HG02884 (cell line): ENCODE measurements around the gene PAQR4.
A peak's percentile ranks its signal among the peaks of the same experiment; 100 is the strongest.
"Not testable (repeated sequence)": the region's sequence is repeated elsewhere in the genome, so short reads cannot be mapped to it uniquely, and the experiment has no call there.

Source experiments
- ATAC-seq: cut with Tn5 transposase; IDR thresholded peaks from one replicate; pipeline ENCODE4 v1.9.1; 2021; ENCODE audit warnings: mild to moderate bottlenecking, moderate library complexity; ENCODE audit not compliant: unreplicated experiment

Gene PAQR4

DNA sequence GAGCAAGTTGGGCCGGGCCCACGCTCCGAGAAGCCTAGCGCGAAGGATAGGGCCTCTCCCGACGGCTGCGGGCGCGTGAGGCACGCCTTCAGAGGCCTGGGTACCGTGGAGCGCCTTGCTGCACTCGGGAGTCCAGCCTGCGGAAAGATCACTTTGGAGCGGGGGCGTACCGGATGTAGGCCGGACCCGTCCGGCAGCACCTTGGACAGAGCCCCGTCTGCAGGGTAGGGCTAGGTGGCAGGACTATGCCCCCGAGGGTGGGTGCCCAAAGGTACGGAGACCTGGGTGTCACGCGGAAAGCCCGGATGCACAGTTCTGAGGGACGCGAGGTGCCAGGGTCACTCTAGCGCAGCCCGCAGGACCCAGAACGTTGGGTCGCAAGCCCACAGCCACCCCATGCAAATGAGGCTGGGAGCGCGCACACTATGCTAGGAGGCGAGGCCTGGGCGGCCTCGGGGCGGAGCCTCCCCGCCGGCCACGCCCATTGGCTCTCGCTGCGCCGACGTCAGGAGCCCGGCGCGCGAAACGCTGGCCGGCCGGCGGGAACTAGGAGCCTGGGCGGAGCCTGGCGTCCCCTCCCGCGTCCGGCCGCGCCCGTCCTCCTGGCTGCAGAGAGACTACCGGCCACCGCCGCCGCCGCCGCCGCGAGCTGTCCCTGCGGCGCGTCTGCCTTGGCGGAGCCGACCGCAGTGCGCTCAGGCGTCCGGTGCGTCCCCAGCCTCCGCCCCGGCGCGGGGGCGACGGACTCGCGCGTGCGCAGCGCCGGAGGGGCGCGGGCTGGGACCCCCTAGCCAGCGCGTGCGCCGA is at the start of gene PAQR4:
PAQR4 (plus strand) TSS at position 611 of the 807 bp plus-strand sequence. CDS start 327 bp downstream, outside the sequence.
- peak; percentile 57 for ATAC-seq

GRCh38 chr16:2919511-2920255 is 49.5 kb upstream of the PAQR4 start:
- no peak for ATAC-seq

DNA sequence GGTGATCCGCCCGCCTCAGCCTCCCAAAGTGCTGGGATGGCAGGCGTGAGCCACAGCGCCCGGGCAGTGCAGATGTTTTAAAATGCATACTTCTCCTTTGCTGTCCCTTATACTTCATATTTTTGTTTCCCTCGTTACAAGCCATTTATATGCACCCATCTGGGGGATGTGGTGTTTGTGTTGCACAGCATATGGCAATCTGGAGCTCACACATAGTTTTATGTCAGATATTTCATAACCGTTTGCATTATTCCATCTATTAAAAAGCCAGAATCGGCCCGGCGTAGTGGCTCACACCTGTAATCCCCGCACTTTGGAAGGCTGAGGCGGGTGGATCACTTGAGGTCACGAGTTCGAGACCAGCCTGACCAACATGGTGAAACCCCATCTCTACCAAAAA is 45.7 kb upstream of the PAQR4 start:
- no peak for ATAC-seq

DNA sequence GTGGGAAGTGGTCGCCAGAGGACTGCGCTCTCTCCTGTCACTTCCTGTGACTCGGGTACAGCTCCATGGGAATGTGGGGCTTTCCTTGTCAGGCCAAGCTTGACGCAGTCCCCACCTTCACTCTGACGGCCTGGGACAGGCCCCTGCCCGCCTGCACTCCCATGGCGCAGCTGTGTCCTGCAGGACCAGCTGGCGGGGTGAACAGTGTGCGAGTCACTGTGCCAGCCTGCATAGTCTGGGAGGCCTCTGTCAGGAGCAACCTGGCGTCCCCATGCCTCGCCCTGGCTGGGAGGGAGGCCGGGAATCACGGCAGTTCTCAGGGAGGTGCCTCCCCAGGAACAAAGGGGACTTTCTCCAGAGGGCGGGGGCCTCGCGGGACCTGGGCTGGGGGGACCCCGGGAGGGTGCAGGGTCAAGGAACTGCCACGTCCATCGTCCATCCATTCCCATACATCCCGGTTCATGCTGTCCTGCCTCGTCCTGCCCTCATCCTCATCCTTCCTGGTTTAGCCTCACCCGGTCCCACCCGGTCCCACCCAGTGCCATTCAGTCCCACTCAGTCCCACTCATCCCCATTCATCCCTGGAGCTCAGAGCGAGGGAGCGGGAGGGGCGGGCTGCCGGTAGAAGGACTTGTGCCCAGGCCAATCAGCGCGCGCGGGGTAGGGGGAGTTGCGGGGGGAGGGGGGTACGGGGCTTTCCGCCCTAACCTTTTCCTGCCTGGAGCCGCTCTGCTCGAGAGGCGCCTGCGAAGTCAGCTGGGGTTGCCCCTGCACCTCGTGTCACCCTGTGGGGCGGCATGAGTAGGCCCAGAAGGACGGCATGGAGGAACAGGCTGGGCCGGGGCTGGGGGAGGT is 44.0 kb upstream of the PAQR4 start:
- no peak for ATAC-seq

- ATAC-seq: no peak
These were observed 43.0 kb upstream of the PAQR4 start for GRCh38 chr16:2925951-2926649.

DNA sequence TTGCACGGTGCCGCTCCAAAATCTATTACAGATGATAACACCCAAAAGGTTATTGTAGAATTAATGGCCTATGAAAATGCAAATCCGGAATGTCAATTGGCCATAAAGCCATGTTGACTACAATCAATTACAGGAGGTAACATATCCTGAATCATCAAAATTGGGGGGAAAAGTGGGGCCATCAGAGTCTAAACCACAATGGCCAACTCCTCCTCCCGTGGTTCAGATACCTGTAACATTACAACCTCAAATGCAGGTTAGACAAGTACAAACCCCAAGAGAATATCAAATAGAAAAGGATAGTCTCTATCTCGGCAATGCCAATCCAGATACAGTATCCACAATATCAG is 42.5 kb upstream of the PAQR4 start:
- ATAC-seq: no peak

DNA sequence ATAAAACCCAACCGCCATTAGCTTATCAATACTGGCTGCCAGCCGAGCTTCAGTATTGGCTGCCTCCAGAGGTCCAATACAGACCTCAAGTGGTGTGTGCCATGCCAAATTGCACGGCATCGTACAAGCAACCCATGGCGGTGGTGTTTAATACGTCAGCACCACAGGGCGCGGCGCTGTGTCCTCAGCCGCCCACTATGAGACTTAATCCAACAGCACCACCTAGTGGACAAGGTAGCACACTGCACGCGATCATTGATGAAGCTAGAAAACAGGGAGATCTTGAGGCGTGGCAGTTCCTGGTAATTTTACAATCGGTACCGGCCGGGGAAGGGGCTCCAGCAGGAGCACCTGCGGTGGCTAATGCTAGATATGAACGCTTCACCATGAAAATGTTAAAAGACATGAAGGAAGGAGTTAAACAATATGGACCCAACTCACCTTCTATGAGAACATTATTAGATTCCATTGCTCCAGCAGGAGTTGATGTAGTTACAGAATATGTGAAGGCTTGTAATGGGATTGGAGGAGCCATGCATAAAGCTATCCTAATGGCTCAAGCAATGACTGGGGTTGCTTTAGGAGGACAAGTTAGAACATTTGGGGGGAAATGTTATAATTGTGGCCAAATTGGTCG is 42.0 kb upstream of the PAQR4 start:
- no peak for ATAC-seq

GRCh38 chr16:2928151-2928550 is 41.0 kb upstream of the PAQR4 start:
- ATAC-seq: not testable (repeated sequence)

DNA sequence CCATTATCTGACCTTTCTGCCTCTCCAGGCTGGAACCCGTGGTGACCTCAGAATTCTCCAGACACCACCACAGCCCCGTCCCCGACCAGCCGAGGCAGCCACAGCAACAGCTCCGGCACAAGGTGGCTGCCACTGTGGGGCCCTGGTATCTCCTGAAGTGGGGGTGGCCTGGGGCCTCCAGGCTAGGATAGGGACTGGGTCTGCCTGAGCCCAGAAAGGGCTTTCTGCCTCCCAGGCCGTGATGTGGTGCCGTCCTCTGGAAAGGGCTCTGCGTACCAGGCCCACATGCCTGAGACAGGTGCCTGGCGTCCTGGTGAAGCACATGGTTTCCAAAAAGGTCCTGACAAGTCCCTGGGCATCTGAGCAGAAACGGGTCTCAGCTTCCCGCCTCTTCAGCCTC is 40.4 kb upstream of the PAQR4 start:
- ATAC-seq: no peak

DNA sequence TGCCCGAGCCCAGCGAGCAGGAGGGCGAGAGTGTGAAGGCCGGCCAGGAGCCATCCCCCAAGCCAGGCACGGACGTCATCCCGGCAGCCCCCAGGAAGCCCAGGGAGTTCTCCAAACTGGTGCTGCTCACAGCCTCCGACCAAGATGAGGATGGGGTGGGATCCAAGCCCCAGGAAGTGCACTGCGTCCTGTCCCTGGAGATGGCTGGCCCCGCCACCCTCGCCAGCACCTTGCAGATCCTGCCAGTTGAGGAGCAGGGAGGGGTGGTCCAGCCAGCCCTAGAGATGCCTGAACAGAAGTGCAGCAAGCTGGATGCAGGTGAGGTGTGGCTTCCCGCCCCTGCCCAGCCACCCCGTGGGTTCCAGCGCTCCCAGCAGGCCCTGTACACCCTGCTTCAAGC is 39.5 kb upstream of the PAQR4 start:
- ATAC-seq: no peak

DNA sequence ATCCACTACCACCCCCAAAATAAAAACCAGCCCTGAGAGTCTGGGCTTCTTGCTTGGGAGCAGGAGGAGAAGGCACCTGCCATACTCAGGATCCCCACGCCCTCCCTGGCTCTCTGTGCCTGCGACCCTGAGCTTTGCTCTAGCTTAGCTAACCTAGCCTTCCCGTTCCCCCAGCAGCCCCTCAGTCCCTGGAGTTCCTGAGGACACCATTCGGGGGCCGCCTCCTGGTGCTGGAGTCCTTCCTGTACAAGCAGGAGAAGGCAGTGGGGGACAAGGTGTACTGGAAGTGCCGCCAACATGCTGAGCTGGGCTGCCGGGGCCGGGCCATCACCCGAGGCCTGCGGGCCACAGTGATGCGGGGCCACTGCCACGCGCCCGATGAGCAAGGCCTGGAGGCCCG is 38.9 kb upstream of the PAQR4 start:
- ATAC-seq: no peak

DNA sequence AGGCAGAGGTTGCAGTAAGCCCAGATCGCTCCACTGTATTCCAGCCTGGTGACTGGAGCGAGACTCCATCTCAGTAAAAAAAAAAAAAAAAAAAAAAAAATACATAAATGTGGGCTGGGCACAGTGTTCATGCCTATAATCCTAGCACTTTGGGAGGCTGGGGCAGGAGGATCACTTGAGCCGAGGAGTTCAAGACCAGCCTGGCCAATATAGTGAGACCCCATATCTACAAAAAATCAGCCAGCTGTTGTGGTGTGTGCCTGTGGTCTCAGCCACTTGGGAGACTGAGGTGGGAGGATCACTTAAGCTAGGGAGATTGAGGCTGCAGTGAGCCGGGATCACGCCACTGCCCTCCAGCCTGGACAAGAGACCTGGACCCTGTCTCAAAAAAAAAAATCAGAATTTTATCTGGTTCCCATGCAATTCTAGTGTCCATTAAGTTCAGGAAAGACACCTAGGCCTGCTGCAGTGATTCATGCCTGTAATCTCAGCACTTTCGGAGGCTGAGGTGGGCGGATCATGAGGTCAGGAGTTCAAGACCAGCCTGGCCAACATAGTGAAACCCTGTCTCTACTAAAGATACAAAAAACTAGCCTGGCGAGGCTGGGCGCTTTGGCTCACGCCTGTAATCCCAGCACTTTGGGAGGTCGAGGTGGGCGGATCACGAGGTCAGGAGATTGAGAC is 37.8 kb upstream of the PAQR4 start:
- ATAC-seq: not testable (repeated sequence)

DNA sequence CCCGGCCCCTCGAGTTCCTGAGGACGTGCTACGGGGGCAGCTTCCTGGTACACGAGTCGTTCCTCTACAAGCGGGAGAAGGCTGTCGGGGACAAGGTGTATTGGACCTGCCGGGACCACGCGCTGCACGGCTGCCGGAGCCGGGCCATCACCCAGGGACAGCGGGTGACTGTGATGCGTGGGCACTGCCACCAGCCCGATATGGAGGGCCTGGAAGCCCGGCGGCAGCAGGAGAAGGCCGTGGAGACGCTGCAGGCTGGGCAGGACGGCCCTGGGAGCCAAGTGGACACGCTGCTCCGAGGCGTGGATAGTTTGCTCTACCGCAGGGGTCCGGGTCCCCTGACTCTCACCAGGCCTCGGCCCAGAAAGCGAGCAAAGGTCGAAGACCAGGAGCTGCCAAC is 36.0 kb upstream of the PAQR4 start:
- ATAC-seq: no peak

GRCh38 chr16:2933701-2934100 is 35.4 kb upstream of the PAQR4 start:
- no peak for ATAC-seq

DNA sequence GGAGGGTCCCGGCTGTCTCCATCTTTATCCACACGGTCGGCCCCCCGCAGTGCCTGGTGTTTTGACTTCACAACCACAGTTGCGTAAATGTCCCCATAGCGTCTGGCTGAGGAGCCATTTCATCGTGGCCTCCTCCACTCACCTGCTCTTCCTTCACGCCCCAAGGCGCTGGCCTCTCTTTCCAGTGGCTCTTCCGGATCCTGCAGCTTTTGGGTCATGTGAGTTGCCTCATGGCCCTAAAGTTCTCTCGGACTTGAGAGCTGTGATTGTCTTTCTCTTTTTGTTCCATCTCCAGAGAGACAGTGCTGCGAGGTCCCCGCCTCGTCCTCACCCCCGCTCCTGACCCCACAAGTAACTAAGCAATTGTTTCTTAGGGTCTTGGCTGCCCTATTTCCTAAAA is 34.7 kb upstream of the PAQR4 start:
- ATAC-seq: no peak

- no peak for ATAC-seq
These were observed 32.6 kb upstream of the PAQR4 start for GRCh38 chr16:2936436-2937011.

DNA sequence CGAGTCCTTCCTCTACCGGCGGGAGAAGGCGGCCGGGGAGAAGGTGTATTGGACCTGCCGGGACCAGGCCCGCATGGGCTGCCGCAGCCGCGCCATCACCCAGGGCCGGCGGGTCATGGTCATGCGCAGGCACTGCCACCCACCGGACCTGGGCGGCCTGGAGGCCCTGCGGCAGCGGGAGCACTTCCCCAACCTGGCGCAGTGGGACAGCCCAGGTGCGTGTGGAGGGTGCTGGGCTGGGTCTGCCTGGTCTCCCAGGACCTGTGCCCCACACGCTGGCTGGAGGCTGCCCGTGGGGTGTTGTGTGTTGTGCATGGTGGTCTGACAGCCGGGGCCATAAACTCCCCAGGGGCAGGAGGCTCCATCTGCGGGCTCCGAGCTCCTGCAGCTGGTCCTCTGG is 32.0 kb upstream of the PAQR4 start:
- ATAC-seq: no peak

GRCh38 chr16:2938206-2938605 is 30.9 kb upstream of the PAQR4 start:
- ATAC-seq: no peak

GRCh38 chr16:2939968-2940367 is 29.2 kb upstream of the PAQR4 start:
- no peak for ATAC-seq
